ENCODE results near the gene DNAH1.
"Not testable (repeated sequence)": the region's sequence is repeated elsewhere in the genome, so short reads cannot be mapped to it uniquely, and the experiment has no call there.

Gene DNAH1

DNA sequence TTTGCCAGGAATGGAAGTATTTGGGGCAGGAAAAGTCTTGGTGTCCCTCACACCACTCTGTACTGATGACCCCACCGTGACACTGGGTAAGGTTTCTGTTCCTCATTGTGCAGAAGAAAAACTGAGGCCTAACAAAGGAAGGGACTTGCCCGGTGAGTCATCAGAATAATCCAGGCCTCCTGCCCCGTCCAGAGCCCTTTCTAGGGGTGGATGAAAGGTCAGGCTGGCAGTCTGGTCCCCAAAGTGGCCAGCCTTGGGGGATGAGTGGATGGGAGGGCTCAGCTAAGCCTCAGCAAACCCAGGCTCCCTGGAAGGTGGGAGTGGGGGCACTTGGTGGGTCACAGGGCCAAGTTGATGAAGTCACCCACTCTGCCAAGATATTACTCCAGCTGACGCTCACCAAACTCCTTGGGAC lies 2.3 kb upstream of the DNAH1 start:
- no peak for DNase-seq

DNA sequence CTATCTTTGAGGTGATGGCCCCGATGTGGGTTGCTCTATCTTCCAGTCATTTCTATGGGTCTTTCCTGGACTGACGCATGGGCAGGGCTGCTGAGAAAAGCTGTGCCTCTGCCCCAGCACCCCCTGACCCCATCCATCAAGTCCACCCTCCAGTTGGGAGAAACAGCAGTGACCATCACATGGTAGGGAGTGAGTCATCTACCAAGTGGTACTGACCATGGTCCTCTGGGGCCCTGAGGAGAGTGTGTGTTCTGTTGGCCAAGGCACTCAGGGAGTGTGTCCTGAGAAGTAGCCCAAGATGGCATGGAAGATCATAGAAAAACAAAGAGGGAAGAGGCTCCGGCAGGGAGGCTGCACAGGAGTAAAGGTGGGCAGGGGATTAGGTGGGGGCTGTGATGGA lies 1.6 kb upstream of the DNAH1 start:
- DNase-seq = no peak

GRCh38 chr3:52315006-52315405 lies 1.1 kb upstream of the DNAH1 start:
- no peak for DNase-seq

DNA sequence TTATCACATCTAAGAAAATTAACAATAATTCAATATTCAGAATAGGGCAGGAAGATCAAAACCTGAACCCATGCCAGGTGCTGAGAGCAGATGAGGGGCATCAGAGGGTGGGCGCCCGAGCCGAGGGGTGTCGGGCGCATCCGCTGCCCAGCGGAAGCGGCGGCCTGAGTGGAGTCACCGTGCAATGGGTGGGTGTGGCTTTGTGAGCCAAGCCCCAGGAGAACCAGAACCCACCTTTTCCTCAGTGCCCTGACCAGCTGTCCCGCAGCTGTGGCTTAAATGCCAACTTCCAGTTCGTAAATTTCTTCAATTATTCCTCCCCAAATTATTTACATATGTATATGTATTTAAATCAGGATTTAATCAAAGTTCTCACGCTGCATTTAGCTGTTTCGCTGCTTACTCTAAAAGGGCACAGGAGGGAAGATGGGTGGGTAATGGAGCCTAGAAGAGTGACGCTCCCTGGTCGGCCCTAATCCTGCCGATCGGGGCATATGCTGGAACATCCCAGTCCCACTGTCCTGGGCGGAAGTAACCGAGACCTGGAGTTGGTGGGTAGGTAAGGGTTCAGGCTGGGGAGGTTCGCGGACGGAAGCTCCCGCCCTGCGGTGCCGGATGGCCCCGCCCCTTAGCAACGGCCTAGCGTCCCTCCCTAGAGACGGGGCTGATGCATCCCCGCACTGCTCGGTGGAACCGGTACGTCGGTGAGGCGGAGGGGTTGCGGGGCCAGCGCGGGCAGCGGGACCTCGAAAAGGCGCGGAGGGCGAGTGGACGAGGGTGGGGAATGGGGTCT lies 1.3 kb downstream of the DNAH1 start:
- peak; percentile 76 for DNase-seq

GRCh38 chr3:52318186-52318816 lies 2.2 kb downstream of the DNAH1 start:
- no peak for DNase-seq

GRCh38 chr3:52319921-52320595 lies 3.9 kb downstream of the DNAH1 start:
- DNase-seq = no peak

GRCh38 chr3:52321481-52321880 lies 5.4 kb downstream of the DNAH1 start:
- DNase-seq = no peak

DNA sequence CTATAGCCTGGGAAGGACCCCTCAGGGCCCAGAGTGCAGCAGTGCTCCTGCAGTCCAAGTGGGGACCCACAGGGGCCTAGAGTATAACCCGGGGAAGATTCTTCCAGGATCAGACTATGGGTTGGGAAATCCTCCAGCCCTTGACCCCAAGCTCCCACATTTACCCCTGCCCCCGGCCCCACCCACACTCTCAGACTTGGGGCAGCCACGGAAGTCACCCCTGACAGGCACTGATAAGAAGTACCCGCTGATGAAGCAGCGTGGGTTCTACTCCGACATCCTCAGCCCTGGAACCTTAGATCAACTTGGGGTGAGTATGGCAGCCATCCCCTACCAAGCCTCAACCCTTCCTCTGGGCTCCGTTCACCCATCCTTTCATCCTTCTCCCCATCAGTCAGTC lies 6.3 kb downstream of the DNAH1 start:
- DNase-seq = no peak

DNA sequence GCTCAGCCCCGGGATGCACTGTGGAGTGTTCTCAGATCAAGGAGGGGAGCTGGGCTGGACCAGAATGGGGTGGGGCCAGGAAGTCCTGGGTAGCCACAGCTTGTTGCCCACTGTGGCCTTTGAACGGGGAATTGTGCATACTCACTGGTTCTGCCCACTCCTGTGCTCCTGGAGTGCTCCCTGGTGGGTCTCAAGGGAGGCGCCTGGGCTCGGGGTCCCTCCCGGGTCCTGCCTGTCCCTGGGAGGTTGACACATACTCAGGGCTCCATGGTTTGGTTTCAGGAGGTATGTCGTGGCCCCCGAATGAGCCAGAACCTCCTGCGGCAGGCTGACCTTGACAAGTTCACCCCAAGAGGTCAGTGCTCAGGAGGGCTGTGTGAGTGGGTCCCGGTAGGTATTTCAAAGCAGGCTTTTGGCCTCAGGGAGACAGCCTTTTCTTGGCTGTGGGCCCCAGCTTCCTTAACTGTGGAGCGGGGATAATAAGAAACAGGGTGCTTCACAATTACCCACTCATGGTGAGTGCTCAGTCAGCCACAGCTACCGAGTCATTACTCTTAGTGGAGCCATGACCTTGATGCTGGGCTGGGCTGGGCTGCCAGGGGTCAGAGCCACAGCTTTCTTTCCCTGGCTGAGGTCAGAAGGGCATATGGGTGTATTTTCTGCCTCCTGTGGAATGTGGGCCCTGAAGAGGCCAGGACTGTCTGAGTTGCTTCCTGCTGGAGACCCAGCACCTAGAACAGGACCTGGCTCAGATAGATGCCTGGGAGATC lies 7.6 kb downstream of the DNAH1 start:
- DNase-seq = no peak

- DNase-seq = no peak
These were observed 8.6 kb downstream of the DNAH1 start for GRCh38 chr3:52324676-52325075.

DNA sequence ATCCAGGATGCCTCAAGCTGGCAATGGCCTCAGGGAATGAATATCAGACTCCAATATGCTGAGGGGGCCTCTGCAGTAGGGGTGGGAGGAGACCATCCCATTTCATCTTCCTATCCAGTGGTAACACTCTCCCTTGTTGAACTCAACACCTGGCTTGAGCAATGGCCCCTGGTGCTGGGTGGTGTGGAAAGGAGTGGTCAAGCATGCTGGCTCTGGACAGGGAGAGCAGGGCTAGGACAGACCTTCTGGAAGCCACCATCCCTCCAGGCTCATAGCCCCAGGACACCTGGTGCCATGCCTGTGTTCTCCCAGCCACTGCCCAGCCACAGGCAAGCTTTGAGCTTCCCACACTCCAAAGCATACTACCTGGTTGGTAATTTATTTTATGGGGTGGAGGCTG lies 9.6 kb downstream of the DNAH1 start:
- DNase-seq = no peak

- no peak for DNase-seq
These were observed 10.9 kb downstream of the DNAH1 start for GRCh38 chr3:52326976-52327375.

- DNase-seq = no peak
These were observed 11.6 kb downstream of the DNAH1 start for GRCh38 chr3:52327486-52328290.

DNA sequence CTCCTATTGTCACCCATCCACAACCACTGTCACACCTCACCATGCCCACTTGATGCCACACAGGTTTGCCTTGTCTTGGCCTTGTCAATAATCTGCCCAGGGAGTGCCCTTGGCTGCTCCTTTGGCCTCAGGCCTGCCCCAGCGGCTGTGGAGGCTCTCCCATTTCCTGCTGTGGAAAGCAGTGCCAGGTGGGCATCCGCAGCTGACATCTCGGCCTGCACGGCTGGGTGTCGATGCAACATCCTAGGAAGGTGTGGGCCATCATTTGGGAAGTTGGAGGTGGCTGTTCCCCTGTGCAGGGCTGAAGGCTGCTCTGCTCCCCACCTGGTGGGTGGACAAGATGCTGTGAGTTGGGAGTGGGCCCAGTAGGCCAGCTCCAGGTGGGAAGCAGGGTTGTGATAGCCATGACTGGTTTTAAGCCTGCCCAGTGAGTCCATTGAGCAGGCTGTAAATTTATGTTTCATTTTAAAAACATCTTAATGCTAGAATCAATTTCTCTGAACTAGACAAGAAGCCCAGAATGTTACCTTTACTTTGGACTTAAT lies 12.5 kb downstream of the DNAH1 start:
- DNase-seq = no peak

- DNase-seq = no peak
These were observed 14.2 kb downstream of the DNAH1 start for GRCh38 chr3:52330194-52330805.

DNA sequence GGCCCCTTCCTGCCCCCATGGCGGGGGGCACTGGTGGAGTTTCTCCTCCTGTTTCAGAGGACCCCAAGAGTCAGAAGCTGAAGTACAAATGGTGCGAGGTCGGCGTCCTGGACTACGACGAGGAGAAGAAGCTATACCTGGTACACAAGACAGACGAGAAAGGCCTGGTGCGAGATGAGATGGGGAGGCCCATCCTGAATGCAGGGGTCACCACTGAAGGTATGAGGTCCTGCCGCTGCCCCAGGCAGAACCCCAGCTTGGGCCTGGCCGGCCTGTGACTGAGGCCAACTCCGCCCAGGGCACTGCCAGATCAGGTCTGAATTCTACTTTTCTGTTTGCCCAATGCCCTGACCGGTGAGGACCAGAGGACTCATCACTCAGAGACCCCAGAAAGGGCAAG lies 15.0 kb downstream of the DNAH1 start:
- DNase-seq = no peak

- DNase-seq = no peak
These were observed 15.8 kb downstream of the DNAH1 start for GRCh38 chr3:52331906-52332305.

DNA sequence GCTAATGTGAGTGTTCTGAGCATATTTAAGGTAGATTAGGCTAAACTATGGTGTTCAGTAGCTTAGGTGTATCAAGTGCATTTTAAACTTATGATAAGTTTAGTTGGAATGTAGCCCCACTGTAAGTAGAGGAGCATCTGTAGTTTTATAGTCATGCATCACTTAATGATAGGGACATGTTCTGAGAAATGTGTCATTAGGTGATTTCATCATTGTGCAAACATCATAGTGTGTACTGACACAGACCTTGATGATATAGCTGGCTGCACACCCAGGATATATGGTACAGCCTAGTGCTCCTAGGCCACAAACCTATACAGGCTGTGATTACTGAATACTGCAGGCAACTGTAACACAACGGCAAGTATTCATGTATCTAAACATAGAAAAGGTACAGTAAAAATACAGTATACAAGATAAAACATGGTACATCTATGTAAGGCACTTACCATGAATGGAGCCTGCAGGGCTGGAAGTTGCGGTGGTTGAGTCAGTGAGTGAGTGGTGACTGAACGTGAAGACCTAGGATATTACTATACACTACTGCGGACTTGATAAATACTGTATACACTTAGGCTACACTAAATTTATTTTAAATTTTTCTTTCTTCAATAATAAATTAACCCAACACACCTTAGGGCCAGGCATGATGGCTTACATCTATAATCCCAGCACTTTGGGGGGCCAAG lies 17.9 kb downstream of the DNAH1 start:
- DNase-seq = no peak

GRCh38 chr3:52338131-52338530 lies 22.0 kb downstream of the DNAH1 start:
- DNase-seq = not testable (repeated sequence)

DNA sequence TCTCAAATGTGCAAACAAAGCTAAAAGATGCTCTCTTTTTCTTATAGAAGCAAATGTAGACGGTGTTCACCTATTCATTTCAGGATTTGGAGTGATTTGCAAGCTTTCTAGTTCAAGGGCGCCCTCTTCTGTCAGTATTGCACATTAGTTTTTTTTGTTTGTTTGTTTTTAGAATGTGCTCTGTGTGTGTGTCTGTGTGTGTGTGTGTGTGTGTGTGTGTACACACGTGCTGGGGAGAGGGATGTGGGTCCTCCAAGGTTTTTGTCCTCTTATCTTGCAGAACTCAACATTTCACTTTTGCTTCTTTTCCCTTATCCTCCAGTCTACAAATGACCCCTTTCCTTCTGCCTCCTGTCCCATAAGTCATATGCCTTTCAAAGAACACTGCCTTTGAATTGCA lies 23.5 kb downstream of the DNAH1 start:
- peak; percentile 86 for DNase-seq

- no peak for DNase-seq
These were observed 25.0 kb downstream of the DNAH1 start for GRCh38 chr3:52341123-52341522.

Measured in CD4-positive, alpha-beta T cell treated with Interleukin-10 for 1 hour (primary cell).